GM19240 (cell line): Measurements from ENCODE around the gene APAF1.
A peak's percentile ranks its signal among the peaks of the same experiment; 100 is the strongest.
"Not testable (repeated sequence)": the region's sequence is repeated elsewhere in the genome, so short reads cannot be mapped to it uniquely, and the experiment has no call there.

ENCODE experiments used
- DNase-seq: peaks from one replicate; pipeline ENCODE4 v3.0.0; 2011; ENCODE audit warnings: low spot score; ENCODE audit not compliant: insufficient read length

APAF1 gene

GRCh38 chr12:98644712-98645571 is at the start of gene APAF1, which contains the start of gene IKBIP:
Gene APAF1 (plus strand): TSS chr12:98645290. CDS start chr12:98648360, 3,070 bp downstream.
Gene IKBIP (minus strand): TSS chr12:98644788. CDS start chr12:98644701, 87 bp downstream.
- peak; percentile 46 for DNase-seq

GRCh38 chr12:98597313-98597712 is 47.8 kb upstream of the APAF1 start:
- DNase-seq, result not testable (repeated sequence)

GRCh38 chr12:98601924-98602323 is 43.2 kb upstream of the APAF1 start:
- DNase-seq, result no peak

- no peak for DNase-seq
These were observed 38.6 kb upstream of the APAF1 start for GRCh38 chr12:98606359-98606988.

GRCh38 chr12:98610596-98610995 is 34.5 kb upstream of the APAF1 start:
- DNase-seq, result no peak

GRCh38 chr12:98612696-98613334 is 32.3 kb upstream of the APAF1 start:
- no peak for DNase-seq

GRCh38 chr12:98618952-98619351 is 26.1 kb upstream of the APAF1 start:
- no peak for DNase-seq

GRCh38 chr12:98635657-98636323 is 9.3 kb upstream of the APAF1 start:
- DNase-seq, result no peak

GRCh38 chr12:98637068-98637467 is 8.0 kb upstream of the APAF1 start:
- DNase-seq, result no peak

- no peak for DNase-seq
These were observed 7.1 kb upstream of the APAF1 start for GRCh38 chr12:98638009-98638408.

- no peak for DNase-seq
These were observed 5.6 kb upstream of the APAF1 start for GRCh38 chr12:98639491-98639890.

- DNase-seq, result not testable (repeated sequence)
These were observed 2.3 kb upstream of the APAF1 start for GRCh38 chr12:98642801-98643200.

- DNase-seq, result no peak
These were observed 718 bp upstream of the APAF1 start for GRCh38 chr12:98644433-98644711.

- DNase-seq, result no peak
These were observed 530 bp downstream of the APAF1 start for GRCh38 chr12:98645572-98646067.

GRCh38 chr12:98646294-98647090 is 1.4 kb downstream of the APAF1 start:
- DNase-seq, result no peak

GRCh38 chr12:98651328-98651727 is 6.2 kb downstream of the APAF1 start:
- DNase-seq, result no peak

- DNase-seq, result no peak
These were observed 8.9 kb downstream of the APAF1 start for GRCh38 chr12:98653866-98654493.

GRCh38 chr12:98656289-98657101 is 11.4 kb downstream of the APAF1 start:
- DNase-seq, result no peak

- no peak for DNase-seq
These were observed 15.4 kb downstream of the APAF1 start for GRCh38 chr12:98660521-98660920.
